Measurements from ENCODE around the gene CCDC183.
"Not testable (repeated sequence)": the region's sequence is repeated elsewhere in the genome, so short reads cannot be mapped to it uniquely, and the experiment has no call there.

- TF ChIP-seq, protein P1, sequence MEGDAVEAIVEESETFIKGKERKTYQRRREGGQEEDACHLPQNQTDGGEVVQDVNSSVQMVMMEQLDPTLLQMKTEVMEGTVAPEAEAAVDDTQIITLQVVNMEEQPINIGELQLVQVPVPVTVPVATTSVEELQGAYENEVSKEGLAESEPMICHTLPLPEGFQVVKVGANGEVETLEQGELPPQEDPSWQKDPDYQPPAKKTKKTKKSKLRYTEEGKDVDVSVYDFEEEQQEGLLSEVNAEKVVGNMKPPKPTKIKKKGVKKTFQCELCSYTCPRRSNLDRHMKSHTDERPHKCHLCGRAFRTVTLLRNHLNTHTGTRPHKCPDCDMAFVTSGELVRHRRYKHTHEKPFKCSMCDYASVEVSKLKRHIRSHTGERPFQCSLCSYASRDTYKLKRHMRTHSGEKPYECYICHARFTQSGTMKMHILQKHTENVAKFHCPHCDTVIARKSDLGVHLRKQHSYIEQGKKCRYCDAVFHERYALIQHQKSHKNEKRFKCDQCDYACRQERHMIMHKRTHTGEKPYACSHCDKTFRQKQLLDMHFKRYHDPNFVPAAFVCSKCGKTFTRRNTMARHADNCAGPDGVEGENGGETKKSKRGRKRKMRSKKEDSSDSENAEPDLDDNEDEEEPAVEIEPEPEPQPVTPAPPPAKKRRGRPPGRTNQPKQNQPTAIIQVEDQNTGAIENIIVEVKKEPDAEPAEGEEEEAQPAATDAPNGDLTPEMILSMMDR (IDR thresholded peaks at IDR 0.05; ENCODE audit: low read depth, low read length): not testable (repeated sequence)
- not testable (repeated sequence) for TF ChIP-seq MAX (IDR thresholded peaks at IDR 0.05; ENCODE audit: low read depth, low read length); POLR2A (IDR thresholded peaks at IDR 0.05; ENCODE audit: extremely low read depth, insufficient read length); MYC (IDR thresholded peaks at IDR 0.05; ENCODE audit: low read depth, low read length)
Measured at GRCh38 chr9:136796775-136797347, 723 bp downstream of the CCDC183 start.
